NCI-H2081 (cell line): Measurements from ENCODE around the gene RUBCNL.
"Not testable (repeated sequence)": the region's sequence is repeated elsewhere in the genome, so short reads cannot be mapped to it uniquely, and the experiment has no call there.

ENCODE experiments used
- DNase-seq, 2 experiments: peaks; one replicate each; lab custom pipeline; 2025; lab: John Stamatoyannopoulos, UW

Gene RUBCNL

DNA sequence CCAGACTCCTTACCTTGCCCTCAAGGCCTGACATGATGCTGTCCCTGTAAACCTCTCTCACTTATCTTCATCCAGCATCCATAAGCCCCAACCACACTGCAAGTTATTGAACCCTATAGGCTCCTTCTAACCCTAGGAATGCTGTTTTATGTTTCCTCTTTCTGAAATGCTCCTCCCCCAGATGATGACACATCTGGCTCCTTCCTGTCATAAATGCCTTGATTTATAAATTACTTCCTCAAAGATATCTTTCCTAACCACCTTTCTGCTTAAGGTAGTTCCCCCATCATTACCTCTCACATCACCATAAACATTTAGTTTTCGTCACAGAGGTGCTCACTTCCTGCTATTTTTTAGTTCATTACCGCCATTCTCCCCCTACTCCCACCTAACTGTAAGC lies 12.3 kb downstream of the RUBCNL start:
- DNase-seq, result no peak

DNA sequence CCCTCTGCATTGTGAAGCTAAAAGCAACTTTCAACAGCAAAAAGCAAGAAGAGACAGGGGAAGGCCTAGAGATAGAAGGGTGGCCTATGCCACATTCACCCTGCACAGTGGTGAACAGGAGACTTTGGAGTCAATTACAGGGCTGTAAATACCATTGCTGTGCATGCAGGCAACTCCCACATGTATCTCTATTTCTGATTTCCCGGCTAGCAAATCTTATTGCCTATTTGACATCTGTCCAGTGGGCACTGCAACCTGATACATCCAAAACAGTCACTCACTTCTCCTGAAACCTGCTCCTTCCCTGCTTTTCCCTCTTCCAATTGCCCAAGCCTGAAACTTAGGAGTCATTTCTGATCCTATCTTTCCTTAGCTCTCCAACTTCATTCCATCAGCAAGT lies 13.4 kb downstream of the RUBCNL start:
- no peak for DNase-seq

DNA sequence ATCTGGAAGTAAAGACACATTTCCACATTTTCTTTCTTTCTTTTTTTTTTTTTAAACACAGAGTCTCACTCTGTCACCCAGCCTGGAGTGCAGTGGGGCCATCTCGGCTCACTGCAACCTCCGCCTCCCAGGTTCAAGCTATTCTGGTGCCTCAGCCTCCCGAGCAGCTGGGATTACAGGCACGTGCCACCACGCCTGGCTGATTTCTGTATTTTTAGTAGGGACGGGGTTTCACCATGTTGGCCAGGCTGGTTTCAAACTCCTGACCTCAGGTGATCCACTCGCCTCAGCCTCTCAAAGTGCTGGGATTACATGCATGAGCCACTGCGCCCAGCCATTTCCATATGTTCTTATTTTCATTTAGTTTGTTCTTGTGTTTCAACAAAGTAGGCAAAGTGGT lies 14.1 kb downstream of the RUBCNL start:
- DNase-seq, result not testable (repeated sequence)

DNA sequence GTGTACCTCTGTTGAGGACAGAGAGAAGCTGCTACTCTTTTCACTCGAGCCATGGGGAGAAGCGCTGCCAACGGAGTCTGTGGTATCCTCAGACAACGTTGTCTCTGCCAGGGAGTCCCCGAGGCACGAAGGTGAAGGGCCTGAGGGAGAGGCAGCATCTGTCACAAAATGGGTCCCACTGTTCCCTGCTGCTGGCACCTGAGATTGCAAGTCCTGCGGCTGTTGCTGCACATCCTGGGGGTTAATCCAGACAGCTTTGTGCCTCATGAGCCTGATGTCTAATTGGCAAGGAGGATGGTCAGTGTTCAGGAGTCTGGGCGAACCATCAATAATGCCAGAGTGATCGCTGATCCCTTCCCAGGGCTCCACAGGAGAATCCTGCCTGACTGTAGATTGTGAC lies 15.0 kb downstream of the RUBCNL start:
- no peak for DNase-seq

DNA sequence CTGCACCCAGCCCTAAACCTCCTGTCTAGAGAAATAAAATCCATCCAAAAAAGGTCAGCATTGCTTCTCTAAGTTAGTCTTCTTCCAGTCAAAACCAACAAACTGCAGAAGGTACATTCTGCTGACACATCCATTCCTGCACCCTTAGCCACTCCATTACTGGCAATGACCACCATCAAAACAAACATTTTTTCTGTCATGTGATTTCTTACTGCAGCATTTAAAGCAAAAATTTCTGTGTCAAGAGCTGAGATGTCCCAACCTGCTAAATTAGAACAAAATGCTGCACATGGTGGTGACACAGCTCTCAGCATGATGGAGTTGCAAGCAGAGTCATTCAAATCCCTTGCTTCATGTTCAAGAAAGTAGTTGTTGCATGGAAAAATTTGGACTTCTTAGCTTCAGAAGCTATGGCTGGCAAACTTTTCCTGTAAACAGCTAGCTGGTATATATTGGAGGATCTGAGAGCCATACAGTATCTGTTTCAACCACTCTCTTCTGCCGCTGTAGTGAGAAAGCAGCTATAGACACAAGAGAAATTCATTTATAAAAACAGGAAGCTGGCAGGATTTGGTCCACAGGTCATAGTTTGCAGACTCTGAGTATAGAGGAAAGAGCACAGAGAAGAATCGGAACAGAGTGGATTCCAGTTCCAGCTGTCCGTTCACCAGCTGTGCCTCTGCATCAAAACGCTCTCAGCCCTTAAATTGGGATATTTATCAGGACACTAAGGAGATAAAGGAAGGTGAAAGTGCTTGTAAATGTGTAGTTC lies 17.4 kb downstream of the RUBCNL start:
- DNase-seq, result no peak

DNA sequence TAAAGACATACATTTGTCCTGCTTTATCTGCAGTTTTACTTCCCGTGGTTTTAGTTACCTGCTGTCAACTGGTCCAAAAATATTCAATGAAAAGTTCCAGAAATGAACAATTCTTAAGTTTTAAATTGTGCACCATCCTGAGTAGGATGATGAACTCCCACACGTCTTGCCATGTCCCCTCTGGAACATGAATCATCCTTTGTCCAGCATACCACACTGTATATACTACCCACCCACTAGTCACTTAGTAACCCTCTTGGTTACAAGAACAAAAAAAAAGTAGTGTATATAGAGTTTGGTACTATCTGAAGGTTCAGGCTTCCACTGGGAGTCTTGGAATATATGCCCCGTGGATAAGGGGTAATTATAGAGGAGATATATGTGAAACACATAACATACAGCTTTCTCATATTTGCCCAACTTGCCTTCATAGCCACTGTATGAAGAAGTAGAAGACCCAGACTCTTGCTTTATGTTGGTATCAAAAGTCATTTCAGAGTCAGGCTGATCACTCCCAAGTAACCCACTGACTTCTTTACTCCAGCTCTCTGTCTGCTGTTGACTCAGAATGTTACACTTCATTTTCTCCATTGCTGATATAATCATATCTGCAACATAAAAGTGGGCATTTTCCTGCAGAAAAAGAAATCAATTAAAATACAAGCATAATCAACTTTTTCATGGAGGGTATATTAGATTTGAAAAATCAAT lies 19.3 kb downstream of the RUBCNL start:
- DNase-seq, result no peak

DNA sequence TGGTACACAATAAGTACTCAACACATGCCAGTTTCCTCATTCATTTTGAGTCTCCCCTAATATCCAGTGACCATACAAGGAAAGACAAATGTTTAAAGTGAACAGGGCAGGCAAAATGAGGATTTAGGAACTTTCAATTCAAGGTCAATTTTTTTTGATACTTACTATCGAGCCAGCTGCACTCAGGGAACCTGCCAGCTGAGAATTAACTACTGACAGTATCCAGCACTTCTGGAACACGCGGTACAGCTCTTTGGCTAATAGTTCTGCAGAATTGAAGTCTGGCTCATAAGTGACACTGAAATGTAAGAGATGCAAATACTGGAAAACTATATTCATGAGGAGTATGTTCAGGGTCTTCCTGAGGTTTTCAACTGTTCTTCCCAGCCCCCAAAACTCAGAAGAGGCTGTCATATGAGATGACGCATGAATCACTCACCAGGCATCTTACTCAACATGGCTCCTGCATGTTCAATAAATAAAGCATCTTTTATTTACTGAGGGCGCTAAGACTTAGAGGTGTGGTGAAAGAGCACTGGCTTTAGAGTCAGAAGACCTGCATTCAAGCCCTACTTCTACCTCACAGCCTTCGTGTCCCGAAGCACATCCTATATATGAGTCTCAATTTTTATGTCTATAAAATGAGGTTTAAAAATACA lies 25.6 kb downstream of the RUBCNL start:
- no peak for DNase-seq

DNA sequence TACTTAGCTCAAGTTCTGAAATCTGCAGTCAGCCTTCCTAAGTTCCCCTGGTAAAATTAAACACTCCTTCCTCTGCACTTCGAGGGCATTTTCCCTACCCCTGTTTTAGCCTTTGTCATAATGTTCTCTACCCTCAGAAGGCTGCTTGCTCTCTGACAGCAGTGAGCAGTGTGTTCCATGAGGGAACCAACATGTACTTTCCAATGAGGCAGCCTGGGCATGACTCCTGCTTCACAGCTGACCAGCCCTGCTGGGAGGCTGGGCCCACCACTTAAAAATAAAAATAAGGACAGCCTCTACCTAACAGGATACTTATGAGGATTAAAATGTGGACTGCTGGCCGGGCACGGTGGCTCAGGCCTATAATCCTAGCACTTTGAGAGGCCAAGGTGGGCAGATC lies 26.4 kb downstream of the RUBCNL start:
- no peak for DNase-seq

DNA sequence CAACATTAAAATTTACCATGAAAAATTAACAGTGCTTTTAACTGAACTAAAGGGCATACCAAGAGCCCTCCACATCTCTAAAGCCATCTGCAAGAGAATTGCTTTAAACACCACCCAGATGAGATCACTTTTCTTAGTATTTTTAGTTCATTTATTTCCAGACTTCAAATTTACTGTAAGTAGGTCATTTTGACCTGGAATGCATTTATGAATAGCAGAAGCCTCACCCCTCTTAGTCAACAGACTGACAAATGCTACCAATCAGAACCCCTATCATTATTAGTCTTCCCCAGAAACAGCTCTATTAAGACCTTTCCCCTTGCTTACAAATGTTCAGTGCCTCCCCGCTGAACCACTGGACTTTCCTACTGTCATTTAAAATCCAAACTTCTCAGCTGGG lies 27.3 kb downstream of the RUBCNL start:
- no peak for DNase-seq

DNA sequence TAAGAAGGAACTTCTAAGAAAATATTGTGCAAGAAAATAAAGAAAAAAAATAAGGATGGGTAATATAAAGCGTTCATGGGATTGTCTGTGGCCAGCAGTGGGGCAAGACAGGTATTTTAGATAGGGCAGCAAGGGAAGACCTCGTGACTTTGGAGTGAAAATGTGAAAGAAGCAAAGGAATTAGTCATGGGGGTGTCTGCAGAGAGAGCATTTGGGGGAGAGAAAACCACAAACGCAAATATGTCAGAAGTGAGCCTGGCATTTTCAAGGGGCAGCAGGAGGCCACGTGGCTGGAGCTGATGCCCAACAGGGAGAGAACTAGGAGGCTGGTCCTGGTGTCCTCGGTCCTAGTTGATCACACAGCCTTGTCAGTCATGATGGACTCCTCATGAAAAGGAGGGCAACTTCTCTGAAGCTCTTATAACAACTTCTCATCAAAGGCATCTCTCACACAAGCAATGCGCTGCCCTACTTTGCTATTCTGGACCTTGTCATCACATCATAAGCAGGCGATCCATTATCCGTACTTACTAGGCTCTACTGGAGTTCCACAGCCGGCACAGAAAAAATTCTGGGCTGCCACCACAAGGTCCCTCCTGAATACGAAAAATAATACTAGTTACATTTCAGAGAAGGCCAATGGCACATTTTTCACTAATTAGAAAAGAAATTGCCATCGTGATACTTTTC lies 31.0 kb downstream of the RUBCNL start:
- no peak for DNase-seq

DNA sequence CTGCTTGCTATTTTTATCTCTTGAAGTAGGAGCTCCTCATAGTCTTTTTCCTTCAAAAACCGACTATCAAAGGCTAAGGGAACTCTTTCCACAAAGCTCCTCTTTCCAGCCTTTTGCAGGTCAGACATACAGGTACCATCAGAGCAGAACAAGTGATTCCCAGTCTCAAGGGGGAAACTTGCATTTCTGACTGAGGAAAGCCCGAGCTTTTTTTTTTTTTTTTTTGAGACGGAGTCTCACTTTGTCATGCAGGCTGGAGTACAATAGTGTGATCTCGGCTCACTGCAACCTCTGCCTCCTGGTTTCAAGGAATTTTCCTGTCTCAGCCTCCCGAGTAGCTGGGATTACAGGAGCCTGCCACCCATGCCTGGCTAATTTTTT lies 32.0 kb downstream of the RUBCNL start:
- DNase-seq, result no peak

DNA sequence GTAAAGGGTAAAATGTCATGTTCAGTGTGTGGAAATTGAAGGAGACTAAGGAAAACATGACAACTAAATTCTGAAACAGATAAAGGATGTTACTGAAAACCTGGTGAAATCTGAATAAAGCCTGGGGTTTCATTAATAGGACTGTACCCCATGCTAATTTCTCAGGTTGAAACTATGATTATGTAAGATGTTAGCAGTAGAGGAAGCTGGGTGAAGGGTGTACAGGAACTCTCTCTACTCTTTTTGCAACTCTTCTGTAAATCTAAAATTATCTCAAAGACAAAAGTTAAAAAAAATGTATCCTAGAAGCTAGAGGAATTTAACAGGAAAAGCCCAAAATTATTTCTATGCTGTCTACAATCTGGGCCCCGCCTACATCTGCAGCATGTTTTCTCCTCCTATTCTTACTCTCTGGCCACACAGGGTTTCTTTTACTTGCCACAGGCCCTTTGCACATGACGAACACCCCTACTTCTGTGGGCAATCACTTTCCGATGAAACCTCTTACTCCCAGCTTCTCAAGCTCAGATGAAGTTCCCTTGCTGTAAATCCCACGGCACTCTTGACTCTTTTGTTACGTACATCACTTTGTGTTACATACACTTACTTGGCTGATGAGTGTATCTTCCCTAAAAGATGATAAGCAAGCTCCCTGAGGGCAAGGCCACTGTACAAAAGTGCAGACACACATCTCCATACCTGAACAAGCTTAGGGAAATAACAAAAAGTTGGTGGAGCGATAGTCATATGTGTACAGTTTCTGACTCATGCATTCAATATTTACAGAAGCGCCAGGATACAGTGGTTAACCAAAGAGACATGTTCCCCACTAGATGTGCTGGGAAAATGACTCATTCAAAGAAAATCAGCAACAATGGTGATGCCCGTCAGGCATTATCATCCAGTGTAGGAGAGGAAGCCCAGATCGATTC lies 32.6 kb downstream of the RUBCNL start:
- no peak for DNase-seq

DNA sequence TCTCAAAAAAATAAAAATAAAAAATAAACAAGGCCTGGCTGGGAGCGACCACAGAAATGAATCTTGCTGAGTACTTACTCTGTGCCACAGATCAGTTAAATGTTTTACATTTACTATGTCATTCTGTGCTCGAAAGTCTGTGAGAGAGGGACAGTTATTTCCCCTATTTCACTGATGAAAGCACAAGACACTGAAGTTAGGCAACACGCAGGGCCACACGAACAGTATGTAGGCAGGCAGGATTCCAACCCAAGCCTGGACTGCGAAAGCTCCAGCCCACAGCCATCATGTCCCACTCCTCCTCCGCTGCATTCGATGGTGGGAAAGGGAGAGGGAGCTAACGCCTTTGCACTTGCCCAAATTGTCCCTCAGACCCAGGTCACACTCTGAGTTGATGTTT lies 34.2 kb downstream of the RUBCNL start:
- DNase-seq, result no peak

DNA sequence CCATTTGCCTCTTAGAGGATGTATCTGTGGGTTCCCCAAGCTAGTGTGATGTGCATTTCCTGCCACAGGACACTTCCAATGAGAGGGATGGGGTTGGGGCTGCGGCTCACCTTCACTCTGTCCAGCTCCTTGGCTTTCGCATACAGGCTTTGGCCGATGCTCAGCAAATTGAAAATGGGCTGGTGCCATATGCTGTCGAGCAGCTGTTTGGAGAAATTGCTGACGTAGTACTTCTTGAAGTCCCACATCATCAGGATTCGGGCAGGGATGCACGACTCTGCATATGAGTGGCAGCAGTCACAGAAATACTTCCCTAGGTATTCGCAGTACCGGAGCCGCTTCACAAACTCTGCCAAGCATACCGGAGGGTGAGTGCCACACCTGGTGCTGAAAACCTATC lies 37.0 kb downstream of the RUBCNL start:
- DNase-seq, result no peak

DNA sequence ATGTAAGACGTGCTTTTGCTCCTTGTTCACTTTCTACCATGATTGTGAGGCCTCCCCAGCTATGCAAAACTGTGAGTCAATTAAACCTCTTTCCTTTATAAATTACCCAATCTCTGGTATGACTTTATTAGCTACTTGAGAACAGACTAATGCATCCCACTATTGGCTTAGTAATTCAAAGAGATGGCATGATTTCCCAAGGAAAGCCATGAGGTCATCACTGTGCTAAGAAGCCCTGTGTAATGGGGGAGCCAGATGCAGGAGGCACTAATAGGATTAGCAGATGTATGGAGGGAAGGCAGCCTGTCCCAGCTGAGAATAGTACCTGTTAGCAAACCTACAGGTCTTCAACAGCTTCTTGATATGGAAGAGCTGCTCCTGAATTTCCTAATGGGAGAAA lies 38.1 kb downstream of the RUBCNL start:
- no peak for DNase-seq

DNA sequence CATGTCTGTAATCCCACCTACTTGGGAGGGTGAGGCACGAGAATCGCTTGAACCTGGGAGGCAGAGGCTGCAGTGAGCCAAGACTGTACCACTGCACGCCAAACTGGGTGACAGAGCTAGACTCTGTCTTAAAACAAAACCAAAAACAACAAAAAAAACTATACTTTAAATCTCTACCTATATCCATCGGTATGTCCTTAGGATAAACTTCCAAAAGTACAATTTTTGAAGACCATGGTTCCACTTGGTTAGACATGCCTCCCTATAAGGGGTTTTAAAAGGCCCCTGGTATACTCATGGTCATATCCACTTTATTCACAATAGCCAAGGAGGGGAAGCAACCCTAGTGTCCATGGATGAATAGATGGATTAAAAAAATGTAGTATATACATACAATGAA lies 39.8 kb downstream of the RUBCNL start:
- no peak for DNase-seq

DNA sequence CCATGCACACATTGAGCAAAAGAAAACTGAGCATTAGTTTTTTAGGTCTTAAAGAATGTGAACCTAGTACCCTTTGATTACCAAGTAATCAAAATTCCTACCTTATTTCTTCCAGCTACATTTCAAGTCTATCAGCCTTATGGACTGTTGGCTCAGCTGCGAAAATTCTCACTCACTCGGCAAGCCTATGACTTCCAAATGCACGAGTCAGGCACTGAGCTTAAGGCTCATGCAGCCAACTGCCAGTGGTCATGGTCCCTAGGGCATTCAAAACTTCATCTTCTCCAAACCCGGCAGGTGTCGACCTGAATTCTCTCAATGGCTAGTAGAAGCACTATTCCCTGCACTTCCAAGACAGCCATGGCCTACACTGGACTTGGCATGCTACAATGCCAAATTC lies 41.2 kb downstream of the RUBCNL start:
- no peak for DNase-seq

DNA sequence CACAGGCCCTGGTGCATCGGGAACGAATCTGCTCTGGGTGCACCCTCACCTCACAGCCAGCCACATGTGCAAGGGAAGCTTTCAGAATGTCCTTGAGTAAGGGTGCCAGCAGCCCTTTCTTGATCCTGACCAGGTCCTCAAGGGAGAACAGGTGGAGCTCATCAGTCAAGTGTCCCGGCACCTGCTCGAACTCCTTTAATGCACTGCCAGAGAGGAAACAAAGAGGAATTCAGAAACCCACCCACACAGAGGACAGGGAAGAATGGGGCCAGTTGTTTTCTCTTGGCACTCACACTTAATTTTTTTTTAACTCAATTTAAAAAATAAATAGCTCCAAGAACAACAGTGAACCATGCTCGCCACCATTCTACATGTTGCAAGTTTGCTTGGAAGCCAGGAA lies 41.7 kb downstream of the RUBCNL start:
- no peak for DNase-seq

DNA sequence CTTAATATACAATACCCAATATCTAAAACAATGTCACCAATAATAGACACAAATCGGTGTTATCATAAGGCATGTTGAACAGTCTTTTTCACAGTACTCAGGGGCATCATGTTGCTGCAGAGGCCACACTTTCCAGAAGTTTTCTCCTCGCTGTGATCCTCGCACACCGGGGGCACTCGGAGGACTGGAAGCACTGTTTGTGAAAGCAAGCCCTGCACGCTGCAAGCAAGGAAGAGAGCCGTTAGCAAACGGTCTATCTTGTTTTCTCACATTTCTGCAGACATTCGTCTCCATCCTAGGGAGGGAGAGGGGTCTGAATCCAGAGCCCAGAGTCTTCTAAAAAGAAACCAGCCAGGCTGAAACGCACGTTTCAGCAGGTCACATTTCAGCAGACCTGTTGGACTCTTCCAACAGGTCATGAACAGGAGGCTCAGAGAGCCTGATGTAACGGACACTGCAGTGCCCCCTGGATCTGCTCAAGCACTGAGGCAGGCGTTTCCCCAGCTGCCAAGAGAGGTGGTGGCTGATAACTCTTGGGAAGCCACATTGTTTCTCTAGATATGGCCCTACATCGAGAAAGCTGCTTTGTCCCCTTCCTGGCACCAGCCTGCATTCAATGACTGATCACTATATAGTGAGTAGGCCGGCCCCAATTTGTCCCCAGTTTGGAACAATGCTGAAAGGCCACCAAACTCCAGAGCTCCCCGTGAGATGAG lies 43.6 kb downstream of the RUBCNL start:
- DNase-seq, result no peak

DNA sequence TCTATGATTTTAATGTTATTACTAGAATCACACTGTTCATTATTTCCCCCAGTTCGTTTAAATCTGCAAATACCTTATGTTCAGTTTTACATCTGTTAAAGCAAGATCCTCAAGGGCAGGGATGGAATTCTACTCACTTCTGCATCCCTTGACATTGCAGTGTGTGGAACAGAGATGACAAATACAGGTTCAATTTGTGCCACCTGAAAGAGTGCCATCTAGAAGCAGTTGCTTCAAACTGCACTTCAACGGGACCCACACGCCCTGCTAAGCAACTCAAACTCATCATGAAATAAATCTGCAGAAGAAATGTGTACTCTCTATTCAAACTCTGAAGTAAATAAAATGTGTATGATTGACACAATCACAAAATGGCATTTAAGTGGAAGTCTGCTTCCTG lies 44.5 kb downstream of the RUBCNL start:
- no peak for DNase-seq

DNA sequence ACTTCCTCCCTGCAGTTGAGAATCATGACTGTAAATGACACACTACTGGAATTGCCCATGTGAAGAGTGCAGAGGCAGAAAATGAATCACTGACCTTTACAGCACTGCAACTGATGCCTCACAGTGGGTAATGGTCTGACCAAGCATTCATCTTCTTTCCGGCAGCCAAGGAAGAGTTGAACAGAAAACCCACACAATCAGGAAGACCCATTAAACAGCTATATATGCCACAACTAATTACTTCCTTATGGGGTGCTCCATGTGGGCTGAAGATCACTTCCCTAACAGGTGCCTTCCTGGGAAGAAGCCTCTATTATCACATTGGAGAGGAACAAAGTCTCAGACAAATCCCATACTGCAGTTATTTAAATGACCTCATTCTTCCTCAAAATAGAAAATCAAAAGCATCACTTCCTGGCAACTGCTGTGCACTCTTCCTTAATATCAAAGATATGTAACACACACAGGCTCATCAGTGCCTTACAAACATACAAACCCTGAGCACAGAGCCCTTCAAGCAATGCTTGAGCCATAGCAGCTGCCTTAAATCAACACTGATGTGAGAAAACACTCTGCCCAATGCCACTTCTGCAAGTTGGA lies 45.8 kb downstream of the RUBCNL start:
- no peak for DNase-seq
